NB4 (cell line): Measurements from ENCODE around the gene LMAN2.

Experiments
- CTCF ChIP-seq: IDR thresholded peaks from one replicate; pipeline ENCODE4 v1.5.1; 2012; ENCODE audit warnings: low read depth, low read length
- MAX ChIP-seq: IDR thresholded peaks from 2 replicates; pipeline ENCODE4 v1.6.1; 2011; ENCODE audit warnings: low read depth, low read length
- POLR2A ChIP-seq: IDR thresholded peaks from 2 replicates; pipeline ENCODE4 v1.6.1; 2011; ENCODE audit warnings: mild to moderate bottlenecking; ENCODE audit not compliant: insufficient read length; ENCODE audit errors: extremely low read depth

DNA sequence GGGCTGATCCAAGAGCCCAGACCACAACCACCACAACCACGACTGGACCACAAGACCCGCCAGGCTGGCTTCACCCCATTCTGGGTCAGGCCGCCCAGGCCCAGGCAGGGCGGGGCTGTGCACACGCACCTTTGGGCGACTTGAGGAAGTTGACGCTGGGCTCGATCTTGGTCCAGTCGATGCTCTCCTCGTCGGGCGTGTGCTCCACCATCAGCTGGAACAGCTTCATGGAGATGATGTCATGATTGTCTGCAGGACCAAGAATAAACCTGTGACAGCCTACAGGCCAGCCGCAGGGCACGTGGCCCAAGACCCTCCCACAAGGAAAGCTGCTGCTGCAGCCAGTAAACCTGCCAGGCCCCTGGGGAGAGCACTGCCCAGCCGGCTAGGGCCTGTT lies 17.3 kb downstream of the LMAN2 start:
- TF ChIP-seq CTCF (no peak), POLR2A (no peak), MAX (no peak)
